ENCODE measurements around the gene AHNAK2.

AHNAK2 gene

DNA sequence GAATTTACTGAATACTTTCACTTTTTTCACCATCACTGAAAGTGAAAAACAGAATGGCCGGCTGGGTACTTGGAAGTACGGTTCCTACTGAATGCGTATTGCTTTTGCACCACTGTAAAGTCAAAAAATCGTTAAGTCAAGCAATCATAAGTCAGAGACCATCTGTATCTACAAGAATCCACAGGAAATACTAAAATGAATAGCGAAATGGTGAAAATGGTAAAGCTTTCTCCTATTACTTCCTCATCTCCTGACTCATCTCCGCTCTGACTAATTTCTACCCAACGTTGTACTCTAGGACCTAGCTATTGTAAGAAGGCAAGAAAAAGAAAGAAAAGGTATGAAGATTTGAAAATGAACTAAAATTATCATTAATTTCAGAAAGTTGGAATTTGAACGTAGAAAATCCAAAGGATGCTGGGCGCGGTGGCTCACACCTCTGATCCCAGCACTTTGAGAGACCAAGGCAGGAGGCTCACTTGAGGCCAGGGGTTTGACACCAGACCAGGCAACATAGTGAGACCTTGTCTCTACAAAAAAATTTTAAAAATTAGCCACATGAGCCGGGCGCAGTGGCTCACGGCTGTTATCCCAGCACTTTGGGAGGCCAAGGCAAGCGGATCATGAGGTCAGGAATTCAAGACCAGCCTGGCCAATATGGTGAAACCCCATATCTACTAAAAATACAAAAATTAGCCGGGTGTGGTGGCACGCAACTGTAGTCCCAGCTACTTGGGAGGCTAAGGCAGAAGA is 48.0 kb upstream of the AHNAK2 start:
- H2BK120ac ChIP-seq (ENCODE audit: low read depth, low read length), result no peak overlapping the region
- WGBS, 2 donors (ENCODE audit: extremely low coverage in 2 of 2, insufficient read length in 2 of 2, insufficient replicate concordance in 1 of 2), result no CpG with 5 or more reads among the region's 16 CpGs
- H3K9ac ChIP-seq (ENCODE audit: low read depth, low read length, poor library complexity), result no peak overlapping the region
- H2BK12ac ChIP-seq (ENCODE audit: low read length), result no peak overlapping the region
- H3K79me1 ChIP-seq (ENCODE audit: low read depth, low read length), result no peaks in the 10 kb centered on the region
- DNase-seq (ENCODE audit: low spot score), result no peak
- no peak overlapping the region for H3K4me3 ChIP-seq (ENCODE audit: low read length in 2 of 2)
- no peak overlapping the region for H3K18ac ChIP-seq (ENCODE audit: low read length)
- no peaks in the 10 kb centered on the region for H3K36me3 ChIP-seq (replicated peaks in 1 of 2; ENCODE audit: control insufficient read depth in 2 of 2, insufficient read depth in 2 of 2, low read length in 2 of 2)
- H3K4me2 ChIP-seq (ENCODE audit: insufficient read depth, low read length, poor library complexity, severe bottlenecking), result no peak overlapping the region
- peaks cover 2 to 4% of the 10 kb centered on the region in 2 donors for H3K4me1 ChIP-seq (ENCODE audit: control insufficient read depth in 2 of 2, insufficient read depth in 1 of 2, low read depth in 1 of 2, low read length in 2 of 2)
- no peak overlapping the region for H4K8ac ChIP-seq (ENCODE audit: low read depth, low read length)
- no peak overlapping the region for H3K14ac ChIP-seq (ENCODE audit: low read length)
- no peak overlapping the region for H3K23ac ChIP-seq (ENCODE audit: low read depth, low read length, poor library complexity)
- H3K9me3 ChIP-seq (replicated peaks in 1 of 2; ENCODE audit: control insufficient read depth in 2 of 2, insufficient read depth in 1 of 2, low read depth in 1 of 2, low read length in 2 of 2), result no peaks in the 10 kb centered on the region
- H3K27ac ChIP-seq (replicated peaks; ENCODE audit: low read length), result no peak overlapping the region
- H2AK5ac ChIP-seq (ENCODE audit: low read depth, low read length), result no peak overlapping the region
- no peak overlapping the region for H2BK5ac ChIP-seq (ENCODE audit: low read length)
- H3K27me3 ChIP-seq (ENCODE audit: control insufficient read depth in 3 of 3, insufficient read depth in 3 of 3, low read depth in 1 of 3, low read length in 3 of 3), result peaks cover 0 to 6% (median 2%) of the 10 kb centered on the region in 3 experiments
- no peak overlapping the region for H4K91ac ChIP-seq (ENCODE audit: low read depth, low read length, poor library complexity)
- H2AFZ ChIP-seq (ENCODE audit: low read length), result no peak overlapping the region
- H2BK15ac ChIP-seq (ENCODE audit: low read length), result no peak overlapping the region
- H3K4ac ChIP-seq (ENCODE audit: low read length), result no peak overlapping the region

DNA sequence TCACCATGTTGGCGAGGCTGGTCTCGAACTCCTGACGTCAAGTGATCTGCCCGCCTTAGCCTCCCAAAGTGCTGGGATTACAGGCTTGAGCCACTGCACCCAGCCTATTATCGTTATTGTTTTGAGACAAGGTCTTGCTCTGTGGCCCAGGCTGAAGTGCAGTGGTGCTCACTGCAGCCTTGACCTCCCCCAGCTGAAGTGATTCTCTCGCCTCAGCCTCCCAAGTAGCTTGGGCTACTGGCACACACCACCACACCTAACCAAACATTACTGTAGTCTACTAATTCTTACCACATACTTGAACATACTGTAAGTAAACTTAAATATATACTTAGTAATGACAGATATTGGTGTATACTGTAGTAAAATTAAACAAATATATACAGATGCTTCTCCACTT is 47.3 kb upstream of the AHNAK2 start:
- Histone ChIP-seq H3K4me3 (ENCODE audit: low read length in 2 of 2) (no peak overlapping the region), H3K79me1 (ENCODE audit: low read depth, low read length) (no peaks in the 10 kb centered on the region), H3K9me3 (replicated peaks in 1 of 2; ENCODE audit: control insufficient read depth in 2 of 2, insufficient read depth in 1 of 2, low read depth in 1 of 2, low read length in 2 of 2) (no peaks in the 10 kb centered on the region), H2BK5ac (ENCODE audit: low read length) (no peak overlapping the region), H3K27ac (replicated peaks; ENCODE audit: low read length) (no peak overlapping the region), H2BK15ac (ENCODE audit: low read length) (no peak overlapping the region), H2BK120ac (ENCODE audit: low read depth, low read length) (no peak overlapping the region), H3K36me3 (replicated peaks in 1 of 2; ENCODE audit: control insufficient read depth in 2 of 2, insufficient read depth in 2 of 2, low read length in 2 of 2) (no peaks in the 10 kb centered on the region), H2BK12ac (ENCODE audit: low read length) (no peak overlapping the region), H3K4me2 (ENCODE audit: insufficient read depth, low read length, poor library complexity, severe bottlenecking) (no peak overlapping the region), H2AFZ (ENCODE audit: low read length) (no peak overlapping the region), H2AK5ac (ENCODE audit: low read depth, low read length) (no peak overlapping the region), H3K4ac (ENCODE audit: low read length) (no peak overlapping the region), H4K8ac (ENCODE audit: low read depth, low read length) (no peak overlapping the region), H3K14ac (ENCODE audit: low read length) (no peak overlapping the region), H3K23ac (ENCODE audit: low read depth, low read length, poor library complexity) (no peak overlapping the region), H3K18ac (ENCODE audit: low read length) (no peak overlapping the region), H3K9ac (ENCODE audit: low read depth, low read length, poor library complexity) (no peak overlapping the region), H4K91ac (ENCODE audit: low read depth, low read length, poor library complexity) (no peak overlapping the region), H3K4me1 (ENCODE audit: control insufficient read depth in 2 of 2, insufficient read depth in 1 of 2, low read depth in 1 of 2, low read length in 2 of 2) (peaks cover 2 to 4% of the 10 kb centered on the region in 2 donors), H3K27me3 (ENCODE audit: control insufficient read depth in 3 of 3, insufficient read depth in 3 of 3, low read depth in 1 of 3, low read length in 3 of 3) (peaks cover 0 to 2% (median 0%) of the 10 kb centered on the region in 3 experiments)
- WGBS, 2 donors (ENCODE audit: extremely low coverage in 2 of 2, insufficient read length in 2 of 2, insufficient replicate concordance in 1 of 2), result no CpG with 5 or more reads among the region's 6 CpGs
- DNase-seq (ENCODE audit: low spot score), result no peak

DNA sequence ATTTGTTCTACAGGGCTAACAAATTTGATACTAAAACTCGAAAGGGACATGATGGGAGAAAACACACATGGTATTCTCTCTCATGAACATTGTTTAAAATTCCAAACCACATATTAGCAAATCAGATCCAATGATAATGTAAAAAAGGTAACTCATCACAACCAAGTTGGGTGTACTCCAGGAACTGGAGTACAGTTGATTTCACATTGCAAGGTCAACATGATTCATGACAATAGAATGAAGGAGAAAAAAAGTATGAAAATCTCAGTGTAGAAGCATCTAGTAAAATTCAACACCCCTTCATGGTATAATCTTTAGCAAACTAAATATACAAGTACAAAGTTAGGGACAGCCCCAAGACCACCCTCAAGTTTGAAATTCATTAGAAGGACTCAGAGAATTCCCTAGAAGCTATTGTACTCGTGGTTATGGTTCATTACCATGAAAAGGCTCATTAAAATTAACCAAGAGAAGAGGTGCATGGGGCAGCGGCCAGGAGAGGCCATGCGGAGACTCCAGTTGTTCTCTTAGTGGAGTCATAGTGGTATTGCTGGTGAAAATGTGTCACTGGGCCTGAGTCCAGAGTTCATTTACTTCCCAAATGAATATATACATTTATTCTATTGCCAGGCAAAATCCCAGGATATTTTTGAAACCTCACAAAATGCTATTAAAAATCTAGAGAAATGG is 45.8 kb upstream of the AHNAK2 start:
- no peak overlapping the region for H2BK120ac ChIP-seq (ENCODE audit: low read depth, low read length)
- no peak overlapping the region for H3K27ac ChIP-seq (replicated peaks; ENCODE audit: low read length)
- peaks cover 0 to 2% (median 0%) of the 10 kb centered on the region in 3 experiments for H3K27me3 ChIP-seq (ENCODE audit: control insufficient read depth in 3 of 3, insufficient read depth in 3 of 3, low read depth in 1 of 3, low read length in 3 of 3)
- H3K79me1 ChIP-seq (ENCODE audit: low read depth, low read length), result peaks cover 3% of the 10 kb centered on the region
- no peak overlapping the region for H3K18ac ChIP-seq (ENCODE audit: low read length)
- H3K4me1 ChIP-seq (ENCODE audit: control insufficient read depth in 2 of 2, insufficient read depth in 1 of 2, low read depth in 1 of 2, low read length in 2 of 2), result peaks cover 9 to 11% of the 10 kb centered on the region in 2 donors
- no peak overlapping the region for H3K23ac ChIP-seq (ENCODE audit: low read depth, low read length, poor library complexity)
- no peak overlapping the region for H3K4ac ChIP-seq (ENCODE audit: low read length)
- H2BK5ac ChIP-seq (ENCODE audit: low read length), result no peak overlapping the region
- DNase-seq (ENCODE audit: low spot score), result no peak
- H4K8ac ChIP-seq (ENCODE audit: low read depth, low read length), result no peak overlapping the region
- H2AFZ ChIP-seq (ENCODE audit: low read length), result no peak overlapping the region
- H4K91ac ChIP-seq (ENCODE audit: low read depth, low read length, poor library complexity), result no peak overlapping the region
- H3K36me3 ChIP-seq (replicated peaks in 1 of 2; ENCODE audit: control insufficient read depth in 2 of 2, insufficient read depth in 2 of 2, low read length in 2 of 2), result peaks cover 4 to 13% of the 10 kb centered on the region in 2 donors
- H3K9ac ChIP-seq (ENCODE audit: low read depth, low read length, poor library complexity), result no peak overlapping the region
- H3K4me2 ChIP-seq (ENCODE audit: insufficient read depth, low read length, poor library complexity, severe bottlenecking), result no peak overlapping the region
- no peak overlapping the region for H2AK5ac ChIP-seq (ENCODE audit: low read depth, low read length)
- no peaks in the 10 kb centered on the region for H3K9me3 ChIP-seq (replicated peaks in 1 of 2; ENCODE audit: control insufficient read depth in 2 of 2, insufficient read depth in 1 of 2, low read depth in 1 of 2, low read length in 2 of 2)
- H3K4me3 ChIP-seq (ENCODE audit: low read length in 2 of 2), result no peak overlapping the region
- no peak overlapping the region for H3K14ac ChIP-seq (ENCODE audit: low read length)
- no peak overlapping the region for H2BK12ac ChIP-seq (ENCODE audit: low read length)
- whole genome bisulfite sequencing, 2 donors (ENCODE audit: extremely low coverage in 2 of 2, insufficient read length in 2 of 2, insufficient replicate concordance in 1 of 2), result no CpG with 5 or more reads among the region's 4 CpGs
- H2BK15ac ChIP-seq (ENCODE audit: low read length), result no peak overlapping the region

DNA sequence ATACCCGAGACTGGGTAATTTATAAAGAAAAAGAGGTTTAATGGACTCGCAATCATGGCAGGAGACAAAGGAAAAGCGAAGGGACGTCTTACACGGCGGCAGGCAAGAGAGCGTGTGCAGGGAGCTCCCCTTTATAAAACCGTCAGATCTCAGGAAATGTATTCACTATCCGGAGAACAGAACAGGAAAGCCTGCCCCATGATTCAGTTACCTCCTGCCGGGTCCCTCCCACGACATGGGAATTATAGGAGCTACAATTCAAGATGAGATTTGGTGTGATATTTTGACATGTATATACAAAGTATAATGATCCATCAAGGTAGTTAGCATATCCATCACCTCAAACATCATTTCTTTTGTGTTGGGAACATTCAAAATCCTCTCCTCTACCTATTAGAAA is 45.0 kb upstream of the AHNAK2 start:
- Histone ChIP-seq H2AK5ac (ENCODE audit: low read depth, low read length) (no peak overlapping the region), H4K8ac (ENCODE audit: low read depth, low read length) (no peak overlapping the region), H3K4me2 (ENCODE audit: insufficient read depth, low read length, poor library complexity, severe bottlenecking) (no peak overlapping the region), H3K4me3 (ENCODE audit: low read length in 2 of 2) (no peak overlapping the region), H2BK12ac (ENCODE audit: low read length) (no peak overlapping the region), H2AFZ (ENCODE audit: low read length) (no peak overlapping the region), H3K79me1 (ENCODE audit: low read depth, low read length) (peaks cover 3% of the 10 kb centered on the region), H3K4me1 (ENCODE audit: control insufficient read depth in 2 of 2, insufficient read depth in 1 of 2, low read depth in 1 of 2, low read length in 2 of 2) (peaks cover 11 to 13% of the 10 kb centered on the region in 2 donors), H2BK15ac (ENCODE audit: low read length) (no peak overlapping the region), H3K27ac (replicated peaks; ENCODE audit: low read length) (no peak overlapping the region), H3K27me3 (ENCODE audit: control insufficient read depth in 3 of 3, insufficient read depth in 3 of 3, low read depth in 1 of 3, low read length in 3 of 3) (no peaks in the 10 kb centered on the region), H3K9ac (ENCODE audit: low read depth, low read length, poor library complexity) (no peak overlapping the region), H3K14ac (ENCODE audit: low read length) (no peak overlapping the region), H2BK120ac (ENCODE audit: low read depth, low read length) (no peak overlapping the region), H4K91ac (ENCODE audit: low read depth, low read length, poor library complexity) (no peak overlapping the region), H3K36me3 (replicated peaks in 1 of 2; ENCODE audit: control insufficient read depth in 2 of 2, insufficient read depth in 2 of 2, low read length in 2 of 2) (peaks cover 7 to 20% of the 10 kb centered on the region in 2 donors), H3K23ac (ENCODE audit: low read depth, low read length, poor library complexity) (no peak overlapping the region), H3K9me3 (replicated peaks in 1 of 2; ENCODE audit: control insufficient read depth in 2 of 2, insufficient read depth in 1 of 2, low read depth in 1 of 2, low read length in 2 of 2) (no peaks in the 10 kb centered on the region), H3K4ac (ENCODE audit: low read length) (no peak overlapping the region), H2BK5ac (ENCODE audit: low read length) (no peak overlapping the region), H3K18ac (ENCODE audit: low read length) (no peak overlapping the region)
- DNase-seq (ENCODE audit: low spot score), result no peak
- WGBS, 2 donors (ENCODE audit: extremely low coverage in 2 of 2, insufficient read length in 2 of 2, insufficient replicate concordance in 1 of 2), result no CpG with 5 or more reads among the region's 11 CpGs

Measured in neuronal stem cell (in vitro differentiated cells).